ENCODE measurements around the gene LIX1L. TPM values are rescaled to one million over a fixed set of nuclear protein-coding genes. Genes with fewer than 3 reads are reported as not detected.

The LIX1L gene
- total RNA-seq, 1 donor from 2014 or later = 39.4 TPM

- H3K27ac Mint-ChIP-seq = peak overlapping the region; percentile 54
- H3K9me3 Mint-ChIP-seq = no peaks in the 10 kb centered on the region
- DNase-seq (ENCODE audit: low spot score) = no peak
- H3K4me1 Mint-ChIP-seq (ENCODE audit: low read depth) = peaks cover 57% of the 10 kb centered on the region
- H3K27me3 Mint-ChIP-seq (ENCODE audit: low read depth) = no peaks in the 10 kb centered on the region
- intact Hi-C loops (cut with micrococcal nuclease) = no loop called here
- H3K4me3 Mint-ChIP-seq (ENCODE audit: low read depth) = peak overlapping the region; percentile 85
- H3K36me3 Mint-ChIP-seq (ENCODE audit: low read depth) = peaks cover 48% of the 10 kb centered on the region
Measured at GRCh38 chr1:145992958-145993617, 35.3 kb upstream of the LIX1L start.

DNA sequence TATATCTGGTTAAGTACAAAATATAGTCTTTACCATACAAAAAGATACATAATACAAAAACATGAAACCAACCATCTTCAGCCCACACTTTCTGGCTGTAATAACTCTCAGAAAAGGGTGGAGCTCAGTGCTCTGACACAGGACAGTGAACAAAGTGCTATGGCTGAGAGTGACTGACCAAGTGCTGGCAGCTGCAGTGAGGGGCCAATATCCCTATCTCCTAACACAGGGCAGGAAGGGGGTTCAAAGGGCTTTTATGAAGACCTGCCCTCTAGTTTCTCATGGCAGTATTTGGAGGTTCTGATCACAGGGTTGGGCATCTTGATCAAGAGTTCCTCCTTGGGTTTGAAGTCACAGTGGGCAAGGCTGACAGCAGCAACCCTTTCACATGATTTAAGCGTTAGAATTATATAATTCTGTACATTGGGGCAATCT, 34.7 kb upstream of the LIX1L start:
- DNase-seq (ENCODE audit: low spot score) = no peak
- H3K9me3 Mint-ChIP-seq = no peaks in the 10 kb centered on the region
- peaks cover 52% of the 10 kb centered on the region for H3K4me1 Mint-ChIP-seq (ENCODE audit: low read depth)
- intact Hi-C loops (cut with micrococcal nuclease) = no loop called here
- H3K4me3 Mint-ChIP-seq (ENCODE audit: low read depth) = peak overlapping the region; percentile 85
- no peaks in the 10 kb centered on the region for H3K27me3 Mint-ChIP-seq (ENCODE audit: low read depth)
- peak overlapping the region; percentile 54 for H3K27ac Mint-ChIP-seq
- peaks cover 48% of the 10 kb centered on the region for H3K36me3 Mint-ChIP-seq (ENCODE audit: low read depth)

DNA sequence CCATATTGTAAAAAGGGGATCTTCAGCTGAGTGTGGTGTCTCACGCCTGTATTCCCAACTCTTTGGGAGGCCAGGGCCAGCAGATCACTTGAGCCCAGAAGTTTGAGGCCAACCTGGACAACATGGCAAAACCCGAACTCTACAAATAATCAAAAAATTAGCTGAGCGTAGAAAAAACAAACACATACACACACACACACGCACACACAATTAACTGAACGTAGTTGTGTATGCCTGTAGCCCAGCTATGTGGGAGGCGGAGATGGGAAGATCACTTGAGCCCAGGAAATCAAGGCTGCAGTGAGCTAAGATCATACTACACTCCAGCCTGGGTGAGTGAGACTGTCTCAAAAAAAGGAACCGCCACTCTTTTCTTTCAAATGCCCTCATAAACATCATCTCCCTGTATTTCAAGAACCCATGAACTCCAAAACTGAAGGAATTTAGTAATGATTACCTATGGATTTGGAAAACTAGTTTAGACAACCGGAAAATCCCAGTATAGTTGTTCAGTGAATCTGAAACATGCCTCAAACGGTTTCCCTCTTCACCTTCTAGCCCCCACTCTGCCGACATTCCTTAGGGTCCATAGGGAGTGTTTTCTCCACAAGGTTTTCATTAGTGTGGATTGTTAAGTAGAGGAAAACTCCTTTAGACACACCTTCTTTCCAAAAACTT, 34.1 kb upstream of the LIX1L start:
- H3K36me3 Mint-ChIP-seq (ENCODE audit: low read depth) = peaks cover 48% of the 10 kb centered on the region
- no peaks in the 10 kb centered on the region for H3K9me3 Mint-ChIP-seq
- DNase-seq (ENCODE audit: low spot score) = no peak
- H3K4me3 Mint-ChIP-seq (ENCODE audit: low read depth) = no peak overlapping the region
- intact Hi-C loops (cut with micrococcal nuclease) = no loop called here
- H3K27me3 Mint-ChIP-seq (ENCODE audit: low read depth) = no peaks in the 10 kb centered on the region
- H3K27ac Mint-ChIP-seq = no peak overlapping the region
- peaks cover 48% of the 10 kb centered on the region for H3K4me1 Mint-ChIP-seq (ENCODE audit: low read depth)

GRCh38 chr1:145990249-145990855, 32.5 kb upstream of the LIX1L start:
- no peak overlapping the region for H3K4me3 Mint-ChIP-seq (ENCODE audit: low read depth)
- intact Hi-C loops (cut with micrococcal nuclease) = no loop called here

GRCh38 chr1:145988773-145989172, 31.0 kb upstream of the LIX1L start:
- no peaks in the 10 kb centered on the region for H3K27me3 Mint-ChIP-seq (ENCODE audit: low read depth)
- no peaks in the 10 kb centered on the region for H3K9me3 Mint-ChIP-seq
- no peak overlapping the region for H3K27ac Mint-ChIP-seq
- no peak for DNase-seq (ENCODE audit: low spot score)
- peaks cover 55% of the 10 kb centered on the region for H3K4me1 Mint-ChIP-seq (ENCODE audit: low read depth)
- intact Hi-C loops (cut with micrococcal nuclease) = no loop called here
- H3K36me3 Mint-ChIP-seq (ENCODE audit: low read depth) = peaks cover 25% of the 10 kb centered on the region
- H3K4me3 Mint-ChIP-seq (ENCODE audit: low read depth) = no peak overlapping the region

More at GRCh38 chr1:145990249-145990855, 32.5 kb upstream of the LIX1L start:
- DNase-seq (ENCODE audit: low spot score) = no peak
- peaks cover 56% of the 10 kb centered on the region for H3K4me1 Mint-ChIP-seq (ENCODE audit: low read depth)
- no peaks in the 10 kb centered on the region for H3K9me3 Mint-ChIP-seq
- H3K27ac Mint-ChIP-seq = no peak overlapping the region
- H3K27me3 Mint-ChIP-seq (ENCODE audit: low read depth) = no peaks in the 10 kb centered on the region
- H3K36me3 Mint-ChIP-seq (ENCODE audit: low read depth) = peaks cover 41% of the 10 kb centered on the region

GRCh38 chr1:145987926-145988325, 30.1 kb upstream of the LIX1L start:
- Mint-ChIP-seq H3K27ac (no peak overlapping the region), H3K27me3 (ENCODE audit: low read depth) (no peaks in the 10 kb centered on the region), H3K4me3 (ENCODE audit: low read depth) (no peak overlapping the region), H3K9me3 (no peaks in the 10 kb centered on the region), H3K4me1 (ENCODE audit: low read depth) (peaks cover 54% of the 10 kb centered on the region), H3K36me3 (ENCODE audit: low read depth) (peaks cover 17% of the 10 kb centered on the region)
- DNase-seq (ENCODE audit: low spot score) = no peak
- intact Hi-C loops (cut with micrococcal nuclease) = no loop called here

- no peak for DNase-seq (ENCODE audit: low spot score)
- no peak overlapping the region for H3K27ac Mint-ChIP-seq
- H3K4me1 Mint-ChIP-seq (ENCODE audit: low read depth) = peaks cover 55% of the 10 kb centered on the region
- H3K27me3 Mint-ChIP-seq (ENCODE audit: low read depth) = no peaks in the 10 kb centered on the region
- H3K36me3 Mint-ChIP-seq (ENCODE audit: low read depth) = peaks cover 3% of the 10 kb centered on the region
- H3K4me3 Mint-ChIP-seq (ENCODE audit: low read depth) = no peak overlapping the region
- no peaks in the 10 kb centered on the region for H3K9me3 Mint-ChIP-seq
- intact Hi-C loops (cut with micrococcal nuclease) = no loop called here
Measured at GRCh38 chr1:145986551-145986950, 28.7 kb upstream of the LIX1L start.

DNA sequence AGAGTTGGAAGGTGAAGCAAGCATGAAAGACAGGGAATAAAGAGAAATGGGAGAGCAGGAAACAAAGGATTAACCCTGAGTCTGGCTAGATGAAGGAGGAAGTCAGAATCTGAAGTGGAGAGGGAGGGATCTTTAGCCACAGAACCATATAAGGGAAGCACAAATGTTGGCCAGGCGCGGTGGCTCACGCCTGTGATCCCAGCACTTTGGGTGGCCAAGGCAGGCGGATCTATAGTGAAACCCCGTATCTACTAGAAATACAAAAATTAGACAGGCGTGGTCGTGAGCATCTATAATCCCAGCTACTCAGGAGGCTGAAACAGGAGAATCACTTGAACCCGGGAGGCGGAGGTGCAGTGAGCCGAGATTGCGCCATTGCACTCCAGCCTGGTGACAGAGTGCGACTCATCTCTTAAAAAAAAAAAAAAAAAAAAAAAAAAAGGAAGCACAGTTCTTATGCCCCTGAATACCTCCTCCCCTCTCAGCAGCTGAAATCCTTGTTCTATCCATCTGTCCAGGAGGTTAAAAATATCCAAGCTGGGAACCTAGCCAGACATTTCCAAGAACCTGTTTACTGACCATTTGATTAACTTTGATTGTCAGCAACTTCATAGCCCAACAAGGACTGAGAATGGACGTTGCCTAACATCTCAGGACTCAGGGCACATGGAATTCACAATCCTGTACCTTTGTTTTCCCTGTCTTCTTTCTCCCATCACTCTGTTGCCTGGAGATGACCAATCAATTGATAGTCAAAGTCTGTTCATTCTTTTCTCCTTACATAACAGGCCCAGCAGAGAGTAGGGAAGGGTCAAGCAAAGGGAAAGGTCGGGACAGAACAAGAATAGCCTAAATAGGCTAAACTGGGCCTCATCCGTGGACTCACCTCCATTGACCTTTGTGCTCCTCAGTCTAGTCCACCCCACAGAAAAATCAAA, 28.0 kb upstream of the LIX1L start:
- intact Hi-C loops (cut with micrococcal nuclease) = no loop called here

DNA sequence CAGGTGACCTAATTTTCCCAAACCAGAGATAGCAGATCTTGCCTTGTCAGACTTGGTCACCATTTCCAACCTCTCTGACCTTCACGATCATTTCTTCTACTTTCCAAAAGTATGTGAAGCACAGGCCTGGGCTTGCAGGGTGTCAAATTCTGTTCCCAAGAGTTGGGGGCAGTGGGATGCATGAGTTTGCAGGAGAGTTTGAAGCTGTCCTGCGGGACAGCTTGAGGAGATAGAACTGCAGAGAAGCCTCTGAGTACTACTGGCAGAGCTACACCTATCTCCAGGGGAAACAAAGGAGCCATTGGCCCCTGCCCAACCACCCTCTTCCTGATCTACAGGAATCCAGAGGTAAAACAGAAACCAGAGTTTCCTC, 27.3 kb upstream of the LIX1L start:
- Mint-ChIP-seq H3K9me3 (no peaks in the 10 kb centered on the region), H3K4me1 (ENCODE audit: low read depth) (peaks cover 52% of the 10 kb centered on the region), H3K36me3 (ENCODE audit: low read depth) (no peaks in the 10 kb centered on the region), H3K4me3 (ENCODE audit: low read depth) (peak overlapping the region; percentile 19), H3K27me3 (ENCODE audit: low read depth) (no peaks in the 10 kb centered on the region), H3K27ac (peak overlapping the region; percentile 56)
- no peak for DNase-seq (ENCODE audit: low spot score)
- intact Hi-C loops (cut with micrococcal nuclease) = no loop called here

More for the DNA sequence above, 28.0 kb upstream of the LIX1L start:
- no peaks in the 10 kb centered on the region for H3K9me3 Mint-ChIP-seq
- peak overlapping the region; percentile 56 for H3K27ac Mint-ChIP-seq
- H3K4me3 Mint-ChIP-seq (ENCODE audit: low read depth) = peak overlapping the region; percentile 19
- DNase-seq (ENCODE audit: low spot score) = no peak
- H3K27me3 Mint-ChIP-seq (ENCODE audit: low read depth) = no peaks in the 10 kb centered on the region
- peaks cover 57% of the 10 kb centered on the region for H3K4me1 Mint-ChIP-seq (ENCODE audit: low read depth)
- peaks cover 1% of the 10 kb centered on the region for H3K36me3 Mint-ChIP-seq (ENCODE audit: low read depth)

DNA sequence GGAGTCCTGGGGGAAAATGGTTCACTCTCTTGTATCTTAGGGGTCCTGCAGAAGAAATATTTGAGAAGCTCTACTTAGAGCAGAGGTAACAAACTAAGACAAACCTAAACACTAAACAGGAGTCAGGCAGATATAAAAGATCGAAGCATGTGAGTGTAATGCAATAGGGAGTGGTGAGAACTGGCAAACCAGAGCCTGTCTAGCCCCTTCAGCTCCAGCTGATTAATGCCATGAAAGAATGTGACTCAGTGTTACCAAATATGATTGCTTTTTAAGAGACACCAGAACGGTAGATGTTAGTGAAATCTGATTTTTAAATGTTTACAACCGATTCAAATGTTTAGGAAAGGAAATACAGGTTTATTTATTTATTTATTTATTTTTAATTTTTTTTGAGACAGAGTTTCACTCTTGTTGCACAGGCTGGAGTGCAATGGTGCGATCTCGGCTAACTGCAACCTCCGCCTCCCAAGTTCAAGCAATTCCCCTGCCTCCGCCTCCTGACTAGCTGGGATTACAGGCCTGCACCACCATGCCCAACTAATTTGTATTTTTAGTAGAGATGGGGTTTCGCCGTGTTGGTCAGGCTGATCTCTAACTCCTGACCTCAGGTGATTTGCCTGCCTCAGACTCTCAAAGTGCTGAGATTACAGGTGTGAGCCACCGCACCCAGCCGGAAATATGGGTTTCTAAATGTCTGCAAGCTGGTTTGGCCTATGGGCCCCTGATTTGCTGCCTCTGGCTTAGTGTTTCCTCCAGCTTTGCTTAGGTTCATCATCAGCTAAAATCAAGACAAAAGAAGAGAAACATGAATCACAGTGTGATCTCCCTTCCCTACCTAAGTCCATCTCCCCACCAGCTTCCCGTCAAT, 26.4 kb upstream of the LIX1L start:
- Mint-ChIP-seq H3K4me3 (ENCODE audit: low read depth) (peak overlapping the region; percentile 19), H3K36me3 (ENCODE audit: low read depth) (no peaks in the 10 kb centered on the region), H3K27me3 (ENCODE audit: low read depth) (no peaks in the 10 kb centered on the region), H3K9me3 (no peaks in the 10 kb centered on the region), H3K27ac (peak overlapping the region; percentile 56), H3K4me1 (ENCODE audit: low read depth) (peaks cover 52% of the 10 kb centered on the region)
- intact Hi-C loops (cut with micrococcal nuclease) = no loop called here
- no peak for DNase-seq (ENCODE audit: low spot score)

GRCh38 chr1:145983206-145983675, 25.4 kb upstream of the LIX1L start:
- no peak for DNase-seq (ENCODE audit: low spot score)
- peaks cover 47% of the 10 kb centered on the region for H3K4me1 Mint-ChIP-seq (ENCODE audit: low read depth)
- H3K9me3 Mint-ChIP-seq = no peaks in the 10 kb centered on the region
- H3K36me3 Mint-ChIP-seq (ENCODE audit: low read depth) = no peaks in the 10 kb centered on the region
- no peaks in the 10 kb centered on the region for H3K27me3 Mint-ChIP-seq (ENCODE audit: low read depth)
- intact Hi-C loops (cut with micrococcal nuclease) = no loop called here
- H3K4me3 Mint-ChIP-seq (ENCODE audit: low read depth) = no peak overlapping the region
- H3K27ac Mint-ChIP-seq = peak overlapping the region; percentile 13

Measured in activated T-helper 2 cell treated with anti-CD3 and anti-CD28 coated beads, Interferon-gamma antibody, Interleukin-2, Interleukin-4, amounts not matched to agents 10 μg/mL and 5 μg/mL and 100 μg/mL, durations not matched to agents 14 hours and 24 hours and 36 hours (primary cell).